ENCODE results near the gene NRP2.
A peak's percentile ranks its signal among the peaks of the same experiment; 100 is the strongest.

The NRP2 gene

GRCh38 chr2:205815673-205816072 lies 133.4 kb downstream of the NRP2 start:
- DNase-seq: no peak

GRCh38 chr2:205816268-205816667 lies 134.0 kb downstream of the NRP2 start:
- no peak for DNase-seq

GRCh38 chr2:205822579-205822978 lies 140.3 kb downstream of the NRP2 start:
- DNase-seq: no peak

- DNase-seq: no peak
Observed at GRCh38 chr2:205827809-205828365, 145.6 kb downstream of the NRP2 start.

- no peak for DNase-seq
Observed at GRCh38 chr2:205833864-205834263, 151.6 kb downstream of the NRP2 start.

- DNase-seq: no peak
Observed at GRCh38 chr2:205834796-205835195, 152.5 kb downstream of the NRP2 start.

GRCh38 chr2:205835251-205835791 lies 153.0 kb downstream of the NRP2 start:
- DNase-seq: no peak

- DNase-seq: no peak
Observed at GRCh38 chr2:205835923-205836322, 153.6 kb downstream of the NRP2 start.

- DNase-seq: peak; percentile 73
Observed at GRCh38 chr2:205836477-205837221, 154.3 kb downstream of the NRP2 start.

GRCh38 chr2:205837663-205838062 lies 155.4 kb downstream of the NRP2 start:
- no peak for DNase-seq

- no peak for DNase-seq
Observed at GRCh38 chr2:205845446-205845845, 163.1 kb downstream of the NRP2 start.

Measured in NCI-H82 (cell line).